CD4-positive, alpha-beta T cell treated with Interleukin-15 for 1 hour (primary cell): ENCODE results near the gene TRIM4.
"Not testable (repeated sequence)": the region's sequence is repeated elsewhere in the genome, so short reads cannot be mapped to it uniquely, and the experiment has no call there.

Experiments
- DNase-seq: peaks from one replicate; pipeline ENCODE4 v3.0.0-alpha.2; 2020

Gene TRIM4

DNA sequence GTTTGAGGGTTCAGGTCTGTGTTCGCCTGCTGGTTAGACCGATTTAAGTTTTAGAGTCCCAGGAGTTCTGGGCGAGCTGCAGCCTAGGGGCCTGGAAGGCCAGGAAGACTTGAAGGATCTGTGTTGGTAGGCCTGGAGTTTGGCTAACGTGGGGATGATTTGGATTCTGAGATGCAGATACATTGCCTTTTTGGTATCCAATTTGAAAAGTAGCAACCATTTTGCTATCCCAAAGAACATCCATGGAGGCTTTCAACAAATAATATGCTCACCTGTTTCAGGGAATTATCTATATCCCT lies 433 bp upstream of the TRIM4 start:
- DNase-seq, result no peak

- no peak for DNase-seq
Observed at GRCh38 chr7:99910976-99911375, 8.4 kb downstream of the TRIM4 start.

DNA sequence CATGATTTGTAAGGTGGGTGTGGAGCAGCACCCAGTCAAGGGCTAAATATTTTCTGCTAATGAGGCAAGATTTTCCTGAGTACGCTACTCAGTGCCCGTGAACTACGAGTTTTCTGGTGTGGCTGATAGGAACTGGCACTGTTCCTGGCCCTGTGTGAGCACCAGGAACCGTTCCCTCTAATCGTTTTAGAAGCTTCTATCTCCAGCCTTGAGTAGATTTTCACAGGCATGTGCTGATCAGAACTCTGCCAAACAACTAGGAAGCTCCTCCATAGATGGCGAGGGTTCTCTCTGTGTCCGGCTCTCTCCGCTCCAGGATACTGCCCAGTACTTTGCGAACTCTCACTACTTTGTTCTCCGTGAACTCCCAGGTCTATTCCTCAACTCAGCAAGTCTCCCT lies 17.7 kb downstream of the TRIM4 start:
- DNase-seq, result no peak

GRCh38 chr7:99899830-99900519 lies 19.4 kb downstream of the TRIM4 start:
- DNase-seq, result no peak

DNA sequence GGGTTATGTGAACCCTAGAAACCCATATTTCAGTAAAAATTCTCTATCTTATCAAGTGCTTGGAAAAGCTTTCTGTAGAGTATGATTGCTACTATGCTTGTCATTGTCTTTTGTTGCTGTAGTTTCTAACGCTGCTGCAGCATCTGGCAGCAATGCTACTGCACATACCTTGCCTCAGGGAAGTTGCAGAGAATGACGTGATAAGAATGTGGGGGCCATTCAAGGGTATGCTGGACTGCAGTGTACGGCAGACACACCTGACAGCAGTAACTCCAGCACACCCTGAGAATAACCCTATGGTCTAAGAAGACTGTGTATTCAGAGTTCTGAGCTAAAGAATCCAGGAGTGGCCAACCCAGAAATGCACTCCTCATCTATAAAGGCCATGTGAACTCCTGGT lies 20.5 kb downstream of the TRIM4 start:
- no peak for DNase-seq

GRCh38 chr7:99898023-99898357 lies 21.3 kb downstream of the TRIM4 start:
- no peak for DNase-seq

DNA sequence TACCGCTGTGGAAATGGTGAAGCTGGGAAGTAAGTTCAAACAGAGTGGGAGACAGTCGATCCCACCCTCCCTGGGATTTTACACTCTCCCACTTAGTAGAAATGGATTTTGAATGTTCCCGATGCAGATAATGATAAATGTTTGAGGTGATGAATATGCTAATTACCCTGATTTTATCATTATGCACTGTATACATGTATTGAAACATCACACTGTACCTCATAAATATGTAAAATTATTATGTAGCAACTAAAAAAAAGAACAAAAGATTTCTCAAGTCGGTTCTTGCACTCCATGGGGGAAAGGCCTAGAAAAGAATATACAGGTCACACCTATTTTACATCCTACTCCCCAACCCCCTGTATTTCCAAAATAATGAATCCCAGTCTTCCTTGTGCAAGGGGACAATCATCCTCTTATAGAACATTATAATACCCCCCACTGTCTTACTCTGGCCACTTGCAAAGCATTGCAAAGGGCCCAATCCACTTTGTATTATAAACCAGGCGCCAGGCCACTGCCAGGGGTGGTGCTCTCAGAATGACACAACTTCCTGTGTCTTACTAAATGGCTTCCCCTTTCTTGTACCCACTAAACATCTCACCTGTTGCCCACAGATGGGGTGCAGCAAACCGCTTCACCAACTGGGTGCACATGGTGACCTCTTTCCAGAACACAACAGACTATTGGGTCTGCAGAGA lies 21.9 kb downstream of the TRIM4 start:
- no peak for DNase-seq

GRCh38 chr7:99894738-99895137 lies 24.6 kb downstream of the TRIM4 start:
- DNase-seq, result no peak

DNA sequence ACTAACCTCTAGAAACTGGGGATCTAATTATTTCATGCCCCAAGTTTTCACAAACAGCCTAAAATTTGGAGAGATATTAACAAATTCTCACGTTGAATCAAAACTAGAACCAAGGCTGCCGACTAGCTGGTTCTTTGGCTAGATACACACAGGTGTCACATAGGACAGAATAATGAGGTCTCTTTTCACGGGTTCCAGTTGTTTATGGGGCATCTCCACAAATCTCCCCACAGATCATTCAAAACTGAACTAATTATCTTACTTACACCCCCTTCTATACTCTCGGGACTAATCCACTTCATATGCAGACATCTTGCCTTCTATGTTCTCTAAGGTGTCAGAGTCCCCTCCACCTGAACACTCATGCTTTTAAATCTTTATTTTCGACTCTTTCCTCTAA lies 26.1 kb downstream of the TRIM4 start:
- DNase-seq, result no peak

GRCh38 chr7:99890348-99890747 lies 29.0 kb downstream of the TRIM4 start:
- not testable (repeated sequence) for DNase-seq

- DNase-seq, result not testable (repeated sequence)
Observed at GRCh38 chr7:99888366-99888765, 31.0 kb downstream of the TRIM4 start.

DNA sequence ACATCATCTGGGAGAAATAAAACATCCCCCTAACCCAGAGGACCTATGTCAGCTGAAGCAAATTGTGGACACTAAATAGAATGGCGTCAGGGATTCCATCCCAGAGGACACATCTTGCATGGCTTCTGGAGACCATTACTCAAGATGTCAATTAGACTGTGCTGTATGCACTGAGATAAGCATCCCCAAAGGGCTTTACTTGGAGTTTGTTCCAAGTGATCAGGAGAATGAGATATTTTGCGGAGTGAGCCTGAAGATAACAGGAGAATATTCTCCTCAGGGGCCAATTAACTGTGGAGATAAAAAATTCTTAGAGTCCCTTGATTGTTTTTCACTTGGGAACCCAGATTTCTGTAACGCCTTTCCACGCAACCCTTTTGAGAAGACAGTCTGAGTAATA lies 38.0 kb downstream of the TRIM4 start:
- no peak for DNase-seq

DNA sequence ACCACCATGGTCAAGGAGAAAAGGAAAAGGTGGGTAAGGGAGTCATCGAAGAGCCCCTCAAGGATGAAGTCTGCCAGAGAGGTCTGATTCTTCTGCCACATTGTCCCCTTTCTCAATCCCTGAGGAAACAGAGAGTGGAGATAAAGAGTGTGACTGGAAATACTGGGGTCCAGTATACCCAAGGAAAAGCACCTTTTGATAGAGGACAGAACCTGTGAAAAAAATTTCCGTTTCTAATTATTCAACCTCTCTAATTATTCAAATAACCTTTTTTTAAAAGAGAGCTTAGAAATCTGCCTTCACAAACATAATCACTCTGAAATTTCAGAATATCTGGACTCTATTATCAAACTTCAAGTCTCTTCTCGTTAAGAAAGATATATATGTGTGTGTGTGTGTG lies 42.4 kb downstream of the TRIM4 start, which contains the start of gene OR2AE1:
Gene OR2AE1, minus strand, starts transcription at position 101 of the 400 bp plus-strand sequence. Its CDS starts 0 bp downstream, at position 101.
- no peak for DNase-seq

DNA sequence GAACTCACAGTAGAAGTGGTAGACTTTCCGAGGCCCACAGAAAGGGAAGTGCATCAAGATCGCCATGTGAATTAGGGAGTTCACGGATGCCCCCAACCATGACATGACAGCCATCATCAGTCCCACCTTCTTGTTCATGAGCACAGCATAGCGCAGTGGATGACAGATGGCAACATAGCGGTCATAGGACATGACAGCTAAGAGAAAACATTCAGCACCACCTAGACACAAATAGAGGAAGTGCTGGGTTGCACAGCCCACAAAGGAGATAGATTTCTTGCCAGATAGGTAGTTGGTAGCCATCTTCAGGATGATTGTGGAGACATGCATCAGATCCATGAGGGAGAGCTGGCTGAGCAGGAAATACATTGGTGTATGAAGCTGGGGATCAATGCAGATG lies 42.8 kb downstream of the TRIM4 start:
- no peak for DNase-seq

DNA sequence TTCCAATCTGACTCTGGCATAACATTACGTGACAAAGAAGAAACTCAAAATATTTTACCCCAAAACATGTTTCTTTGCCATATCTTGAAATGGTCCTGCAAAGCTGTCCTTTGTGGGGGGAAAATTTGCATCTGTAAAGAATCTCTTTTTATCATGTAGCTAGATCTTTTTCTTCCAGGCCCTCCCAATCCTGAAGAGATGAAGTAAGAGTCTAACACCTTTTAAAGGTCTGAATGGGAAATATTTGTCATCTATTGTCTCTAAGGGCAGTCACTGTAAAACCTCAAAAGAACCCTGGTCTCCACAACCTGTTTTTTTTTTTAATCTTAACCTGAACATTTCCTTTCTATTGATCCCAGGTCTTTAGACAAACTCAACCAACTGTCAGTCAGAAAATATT lies 51.1 kb downstream of the TRIM4 start:
- no peak for DNase-seq

GRCh38 chr7:99867477-99867876 lies 51.9 kb downstream of the TRIM4 start:
- not testable (repeated sequence) for DNase-seq

- no peak for DNase-seq
Observed at GRCh38 chr7:99863847-99864440, 55.4 kb downstream of the TRIM4 start.

DNA sequence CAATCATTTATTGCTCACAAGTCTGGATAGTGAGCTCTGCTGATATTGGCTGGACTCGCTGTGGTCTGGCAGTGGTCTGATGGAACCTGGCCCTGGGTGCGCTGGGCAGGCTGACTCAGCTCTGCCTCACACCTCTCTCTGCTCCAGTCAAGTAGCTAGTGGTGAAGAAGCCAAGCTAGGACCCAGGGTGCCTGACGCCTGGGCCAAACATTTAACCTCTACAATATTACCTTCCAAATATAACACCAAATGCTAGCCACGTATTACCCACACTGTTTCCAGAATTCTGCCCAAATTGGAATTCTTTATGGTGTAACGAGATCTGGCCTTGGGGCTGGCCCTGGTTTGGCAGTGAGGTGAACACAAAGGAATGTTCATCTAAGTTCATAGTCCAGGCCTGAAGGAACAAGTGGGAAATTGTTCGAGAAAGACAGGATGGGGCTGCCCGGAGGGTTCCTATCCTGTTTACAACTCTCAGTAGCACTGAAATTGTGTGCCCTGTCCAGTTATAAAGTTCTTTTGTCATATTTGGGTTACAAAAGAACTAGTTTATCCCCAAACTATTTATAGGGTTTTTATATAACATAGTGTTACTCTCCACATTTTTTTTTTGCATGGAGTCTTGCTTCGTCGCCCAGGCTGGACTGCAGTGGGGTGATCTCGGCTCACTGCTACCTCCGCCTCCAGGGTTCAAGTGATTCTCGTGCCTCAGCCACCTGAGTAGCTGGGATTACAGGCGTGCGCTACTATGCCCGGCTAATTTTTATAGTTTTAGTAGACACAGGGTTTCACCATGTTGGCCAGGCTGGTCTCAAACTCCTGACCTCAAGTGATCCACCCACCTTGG lies 58.8 kb downstream of the TRIM4 start:
- DNase-seq, result no peak

GRCh38 chr7:99855236-99855635 lies 64.1 kb downstream of the TRIM4 start:
- no peak for DNase-seq

GRCh38 chr7:99848420-99849216 lies 70.7 kb downstream of the TRIM4 start:
- no peak for DNase-seq

DNA sequence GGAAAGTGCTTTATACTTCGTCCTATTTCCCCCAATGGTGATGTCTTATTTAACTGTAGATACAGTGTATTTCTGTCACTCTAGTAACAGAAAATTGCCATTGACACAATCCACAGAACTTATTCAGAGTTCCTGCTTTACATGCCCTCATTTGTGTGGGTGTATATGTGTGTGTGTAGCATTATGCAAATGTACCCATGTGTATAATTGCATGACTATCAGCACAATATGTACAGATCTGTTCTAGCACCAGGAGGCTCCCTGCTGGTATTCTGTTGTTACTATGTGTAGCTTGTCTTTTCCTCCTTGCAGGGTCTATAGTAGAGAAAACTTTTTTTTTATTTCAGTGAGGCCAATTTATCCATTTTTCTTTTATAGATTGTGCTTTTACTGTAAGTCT lies 75.0 kb downstream of the TRIM4 start:
- no peak for DNase-seq

GRCh38 chr7:99843808-99844207 lies 75.5 kb downstream of the TRIM4 start:
- no peak for DNase-seq

GRCh38 chr7:99842926-99843325 lies 76.4 kb downstream of the TRIM4 start:
- DNase-seq, result no peak
